Transverse colon (tissue), 4 donors: ENCODE results near the gene RHEB.

Experiments used
- POLR2AphosphoS5 ChIP-seq, 3 donors: sonication (generic); formaldehyde crosslinking; IDR thresholded peaks; one replicate each; pipeline ENCODE4 v1.6.1; 2016; ENCODE audit warnings: antibody characterized with exemption in 3 of 3
- TF ChIP-seq, protein P1 (sequence below), 5 experiments: fragments of 200-600 bp in 3 of 5; fragments of 450-650 bp in 2 of 5; sonication (generic) in 3 of 5; IDR thresholded peaks; 1 replicate in 2 of 5; 2 replicates in 3 of 5; pipeline ENCODE4 v1.5.1; 2016 to 2017; ENCODE audit warnings: antibody characterized with exemption in 5 of 5, inconsistent platforms in 3 of 5, mild to moderate bottlenecking in 2 of 5, moderate library complexity in 1 of 5

DNA sequence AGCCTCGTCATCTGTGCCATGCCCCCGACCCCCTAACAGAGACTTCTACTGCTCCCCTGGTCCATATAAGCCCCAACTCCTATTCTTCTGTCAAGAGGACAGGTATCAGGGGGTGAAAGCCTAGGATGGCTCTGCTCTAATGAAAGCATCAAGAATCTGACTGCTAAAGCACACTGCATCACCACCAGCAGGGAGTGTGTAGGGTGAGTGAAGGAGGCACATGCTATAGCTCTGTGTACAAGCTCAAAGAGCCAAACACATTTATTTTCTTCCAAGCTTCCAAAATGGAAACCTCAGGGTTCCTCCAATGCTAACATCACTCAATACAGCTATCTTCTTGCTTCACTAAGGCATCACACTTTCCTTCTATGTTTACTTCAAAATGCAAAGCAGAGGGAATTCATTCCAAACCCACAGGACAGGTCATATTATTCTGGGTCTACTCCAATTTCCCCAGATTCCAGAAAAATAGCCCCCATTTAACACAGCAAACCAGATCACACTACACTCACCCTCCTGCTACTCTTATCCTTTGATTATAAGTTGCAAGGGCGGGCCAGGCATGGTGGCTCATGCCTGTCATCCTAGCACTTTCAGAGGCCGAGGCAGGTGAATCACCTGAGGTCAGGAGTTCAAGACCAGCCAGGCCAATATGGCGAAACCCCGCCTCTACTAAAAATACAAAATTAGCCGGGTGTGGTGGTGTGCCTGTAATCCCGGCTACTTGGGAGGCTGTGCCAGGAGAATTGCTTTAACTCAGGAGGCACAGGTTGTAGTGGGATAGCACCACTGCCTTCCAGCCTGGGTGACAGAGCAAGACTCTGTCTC, 36.6 kb downstream of the RHEB start:
- TF ChIP-seq, protein P1, sequence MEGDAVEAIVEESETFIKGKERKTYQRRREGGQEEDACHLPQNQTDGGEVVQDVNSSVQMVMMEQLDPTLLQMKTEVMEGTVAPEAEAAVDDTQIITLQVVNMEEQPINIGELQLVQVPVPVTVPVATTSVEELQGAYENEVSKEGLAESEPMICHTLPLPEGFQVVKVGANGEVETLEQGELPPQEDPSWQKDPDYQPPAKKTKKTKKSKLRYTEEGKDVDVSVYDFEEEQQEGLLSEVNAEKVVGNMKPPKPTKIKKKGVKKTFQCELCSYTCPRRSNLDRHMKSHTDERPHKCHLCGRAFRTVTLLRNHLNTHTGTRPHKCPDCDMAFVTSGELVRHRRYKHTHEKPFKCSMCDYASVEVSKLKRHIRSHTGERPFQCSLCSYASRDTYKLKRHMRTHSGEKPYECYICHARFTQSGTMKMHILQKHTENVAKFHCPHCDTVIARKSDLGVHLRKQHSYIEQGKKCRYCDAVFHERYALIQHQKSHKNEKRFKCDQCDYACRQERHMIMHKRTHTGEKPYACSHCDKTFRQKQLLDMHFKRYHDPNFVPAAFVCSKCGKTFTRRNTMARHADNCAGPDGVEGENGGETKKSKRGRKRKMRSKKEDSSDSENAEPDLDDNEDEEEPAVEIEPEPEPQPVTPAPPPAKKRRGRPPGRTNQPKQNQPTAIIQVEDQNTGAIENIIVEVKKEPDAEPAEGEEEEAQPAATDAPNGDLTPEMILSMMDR (IDR thresholded peaks at IDR 0.05), result no peak
- TF ChIP-seq POLR2AphosphoS5 (IDR thresholded peaks at IDR 0.05), result no peak
